T-helper 22 cell (primary cell): Measurements from ENCODE around the gene MLH3.
A peak's percentile ranks its signal among the peaks of the same experiment; 100 is the strongest.
"Not testable (repeated sequence)": the region's sequence is repeated elsewhere in the genome, so short reads cannot be mapped to it uniquely, and the experiment has no call there.

Experiments used
- DNase-seq: peaks from one replicate; pipeline ENCODE4 v3.0.0-alpha.2; 2020; ENCODE audit warnings: low read depth

The MLH3 gene

DNA sequence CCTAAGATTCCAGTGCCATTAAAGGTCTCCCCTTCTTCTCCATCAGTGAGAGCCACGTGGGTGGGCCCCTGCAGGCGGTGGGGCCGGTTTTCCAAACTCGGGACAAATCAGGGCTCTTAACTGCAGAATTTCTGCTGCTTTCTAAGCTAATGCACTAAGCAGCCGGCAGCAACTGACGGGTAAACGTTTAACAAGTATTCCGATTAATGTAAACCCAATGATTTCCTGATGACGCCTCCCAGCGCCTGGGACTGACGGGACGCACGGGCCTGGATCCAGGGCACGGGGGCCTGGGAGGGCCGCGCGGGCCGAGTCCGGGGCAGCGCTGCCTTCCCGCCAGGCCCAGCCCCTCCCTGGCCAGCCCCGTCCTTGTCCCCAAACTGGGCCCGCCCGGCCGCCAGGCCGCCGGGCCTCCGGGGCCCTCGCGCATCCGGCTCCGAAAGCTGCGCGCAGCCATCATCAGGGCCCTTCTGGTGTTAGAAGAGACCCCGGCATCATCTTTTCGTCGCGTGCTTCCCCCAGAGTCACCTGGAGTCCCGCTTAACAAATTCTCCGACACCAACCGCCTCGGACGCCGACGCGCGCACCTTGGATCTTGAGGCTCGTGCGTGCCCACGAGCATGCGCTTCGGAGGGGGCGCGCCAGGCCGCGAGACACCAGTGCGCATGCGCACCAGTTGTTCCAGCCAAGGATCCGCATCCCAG, at the start of gene MLH3:
TSS of gene MLH3 (minus strand) at position 616 of the 704 bp plus-strand sequence. CDS start 1,812 bp downstream, outside the sequence.
- peak; percentile 65 for DNase-seq

DNA sequence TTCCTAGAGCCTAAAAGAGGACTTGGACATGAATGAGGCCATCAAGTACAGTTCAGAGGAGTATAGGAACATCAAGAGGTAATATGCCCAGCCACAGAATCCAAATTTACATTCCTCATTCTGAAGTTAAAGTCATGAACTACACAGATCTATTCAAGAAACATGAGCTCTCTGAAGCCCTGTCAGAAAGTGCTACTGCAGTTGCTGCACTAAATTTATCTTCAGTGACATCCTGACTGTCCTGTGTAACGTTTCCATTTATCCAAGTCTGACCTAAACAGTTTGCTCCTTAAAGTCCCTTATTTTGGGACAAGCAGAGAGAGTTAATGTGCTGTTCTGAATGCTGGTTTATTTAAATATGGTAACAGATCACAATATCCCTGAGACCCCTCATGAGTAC, 47.4 kb upstream of the MLH3 start:
- no peak for DNase-seq

DNA sequence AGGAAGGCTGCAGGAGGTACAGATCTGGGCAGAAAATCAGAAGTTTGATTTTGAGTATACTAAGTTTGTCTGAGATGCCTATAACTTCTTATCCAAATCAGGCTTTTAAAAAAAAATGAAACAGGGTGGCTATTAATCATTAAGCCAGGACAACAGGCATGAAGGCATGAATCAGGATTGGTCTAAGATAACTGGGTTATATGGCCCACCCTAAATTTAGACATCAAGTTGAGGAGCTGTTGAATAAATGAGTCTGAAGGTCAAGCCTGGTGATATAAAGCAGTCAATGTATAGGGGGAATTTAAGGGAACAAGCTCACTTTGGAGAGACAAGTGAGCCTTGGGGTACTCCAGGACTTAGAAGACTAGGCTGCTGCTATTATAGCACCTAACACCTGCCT, 46.9 kb upstream of the MLH3 start:
- DNase-seq, result no peak

DNA sequence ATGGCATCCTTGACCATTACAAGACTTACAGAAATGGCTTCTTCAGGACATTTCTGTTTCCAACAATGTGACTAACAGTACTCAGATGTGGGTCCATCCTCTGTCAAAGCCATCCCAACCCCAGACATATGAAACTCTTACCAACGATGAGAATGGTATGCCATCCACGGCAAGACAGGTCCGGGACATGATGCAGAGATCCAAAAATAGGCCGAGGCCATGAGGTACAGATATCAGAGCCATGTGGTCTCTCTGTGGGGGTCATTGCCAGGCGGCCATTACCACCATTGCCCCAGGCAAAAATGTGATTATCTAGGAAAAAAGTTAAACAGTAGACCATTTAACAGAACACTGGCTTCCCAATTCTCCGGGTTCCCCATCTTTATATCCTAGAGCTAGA, 45.7 kb upstream of the MLH3 start:
- DNase-seq, result no peak

DNA sequence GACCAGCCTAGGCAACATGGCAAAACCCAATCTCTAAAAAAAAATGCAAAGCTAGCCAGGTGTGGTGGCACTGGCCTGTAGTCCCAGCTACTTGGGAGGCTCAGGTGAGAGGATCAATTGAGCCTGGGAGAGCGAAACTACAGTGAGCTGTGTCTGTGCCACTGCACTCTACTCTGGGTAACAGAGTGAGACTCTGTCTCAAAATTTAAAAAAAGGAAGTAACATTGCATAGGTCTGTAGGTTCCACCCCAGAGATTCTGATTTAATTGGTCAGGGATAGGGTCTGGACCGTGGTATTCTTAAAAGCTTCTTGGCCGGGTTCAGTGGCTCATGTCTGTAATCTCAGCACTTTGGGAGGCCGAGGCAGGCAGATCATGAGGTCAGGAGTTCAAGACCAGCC, 44.4 kb upstream of the MLH3 start:
- DNase-seq, result no peak

DNA sequence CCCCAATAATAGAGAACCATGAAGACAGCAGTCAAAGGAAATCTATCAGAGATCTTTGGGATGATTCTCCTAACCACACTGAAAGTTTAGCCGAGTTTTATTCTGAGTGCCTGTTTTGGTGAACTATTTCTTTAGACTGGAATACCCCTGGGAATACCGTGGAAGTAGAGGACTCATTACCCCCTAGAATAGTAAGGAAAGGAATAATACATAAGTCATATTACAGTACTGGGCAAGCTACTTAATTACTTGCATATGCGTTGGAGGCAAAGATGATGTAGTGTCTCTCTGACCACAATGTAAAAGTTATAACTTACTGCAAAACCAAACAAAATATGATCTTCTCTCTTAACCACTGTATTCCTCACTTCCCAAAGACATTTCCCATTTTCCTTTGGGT, 43.6 kb upstream of the MLH3 start:
- no peak for DNase-seq

DNA sequence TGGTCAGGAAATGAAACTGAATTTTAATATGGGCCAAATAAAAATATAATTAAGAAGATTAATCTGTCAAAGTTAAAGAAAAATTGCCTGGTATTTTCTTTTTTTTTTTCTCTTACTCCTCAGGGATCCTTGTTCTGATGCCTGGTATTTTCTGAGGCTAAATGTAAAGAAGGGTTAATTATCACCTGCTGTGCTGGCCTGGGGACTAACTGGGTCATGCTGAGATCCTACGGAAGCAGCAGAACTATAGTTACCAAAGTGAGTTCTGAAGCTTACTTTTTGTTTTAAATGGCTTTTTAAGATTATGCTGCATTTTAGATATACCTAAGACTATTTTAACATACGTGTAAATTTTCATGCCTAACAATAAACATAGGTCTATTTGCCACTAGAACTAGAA, 41.4 kb upstream of the MLH3 start:
- no peak for DNase-seq

DNA sequence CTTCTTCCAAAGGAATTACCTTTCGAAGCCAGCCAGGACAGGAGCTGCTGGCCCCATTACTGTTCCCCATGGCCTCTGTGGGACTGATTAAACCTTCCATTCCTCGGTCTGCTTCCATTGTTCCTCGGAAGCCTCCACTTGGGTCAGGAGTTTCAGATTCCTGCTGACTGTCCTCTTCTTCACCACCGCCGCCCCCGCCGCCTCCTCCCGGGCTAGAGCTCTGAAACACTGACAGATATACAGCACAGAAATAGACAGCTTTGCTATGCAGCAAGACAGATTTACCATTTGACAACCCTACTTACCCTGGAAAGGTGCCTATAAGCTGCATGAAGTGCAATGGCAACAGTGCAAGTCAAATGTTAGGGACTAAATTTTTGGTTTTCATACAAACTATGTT, 40.0 kb upstream of the MLH3 start:
- DNase-seq, result no peak

DNA sequence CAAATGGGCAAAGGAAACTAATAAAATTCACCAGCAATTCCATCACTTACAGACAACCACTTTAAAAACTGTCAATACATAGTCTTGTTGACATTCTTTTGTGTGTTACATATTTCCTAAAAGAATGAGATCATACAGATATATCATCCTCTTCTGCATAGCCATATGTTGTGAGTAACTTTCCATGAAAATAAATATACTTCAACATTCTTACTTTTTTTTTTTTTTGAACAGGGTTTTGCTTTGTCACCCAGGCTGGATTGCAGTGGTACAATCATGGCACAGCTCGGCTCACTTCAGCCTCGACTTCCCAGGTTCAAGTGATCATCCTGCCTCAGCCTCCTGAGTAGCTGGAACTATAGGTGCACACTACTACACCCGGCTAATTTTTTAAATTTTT, 39.1 kb upstream of the MLH3 start:
- DNase-seq, result no peak

DNA sequence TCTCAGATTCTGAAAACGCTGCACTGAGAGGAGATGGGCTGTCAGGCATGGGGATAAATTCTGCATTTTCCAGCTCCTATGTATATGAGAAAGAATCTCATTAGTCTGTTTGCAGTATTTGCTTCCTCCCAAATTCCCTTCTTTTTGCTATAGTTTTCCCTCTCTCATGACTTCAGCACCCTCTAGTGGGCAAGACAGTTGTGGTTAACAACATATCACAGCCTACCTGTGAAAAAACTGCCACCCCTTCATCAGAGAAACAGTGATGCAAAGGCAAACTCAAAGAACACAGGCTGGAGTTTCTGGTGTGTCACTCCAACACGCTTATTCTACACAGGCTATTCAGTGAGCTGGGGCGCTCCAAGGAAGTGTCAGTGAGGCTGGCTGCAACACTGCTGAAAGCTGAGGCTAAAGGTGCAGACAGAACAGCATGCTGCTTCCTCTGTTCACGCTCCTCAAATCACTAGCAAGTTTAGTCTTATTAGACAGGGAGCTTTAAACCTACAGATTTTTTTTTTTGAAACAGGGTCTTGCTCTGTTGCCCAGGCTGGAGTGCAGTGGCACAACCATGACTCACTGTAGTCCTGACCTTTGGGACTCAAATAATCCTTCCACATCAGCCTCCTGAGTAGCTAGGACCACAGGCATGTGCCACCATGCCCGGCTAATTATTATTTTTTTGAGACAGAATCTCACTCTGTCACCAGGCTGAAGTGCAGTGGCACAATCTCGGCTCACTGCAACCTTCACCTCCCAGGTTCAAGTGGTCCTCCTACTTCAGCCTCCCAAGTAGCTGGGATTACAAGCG, 37.5 kb upstream of the MLH3 start:
- DNase-seq, result peak; percentile 2

DNA sequence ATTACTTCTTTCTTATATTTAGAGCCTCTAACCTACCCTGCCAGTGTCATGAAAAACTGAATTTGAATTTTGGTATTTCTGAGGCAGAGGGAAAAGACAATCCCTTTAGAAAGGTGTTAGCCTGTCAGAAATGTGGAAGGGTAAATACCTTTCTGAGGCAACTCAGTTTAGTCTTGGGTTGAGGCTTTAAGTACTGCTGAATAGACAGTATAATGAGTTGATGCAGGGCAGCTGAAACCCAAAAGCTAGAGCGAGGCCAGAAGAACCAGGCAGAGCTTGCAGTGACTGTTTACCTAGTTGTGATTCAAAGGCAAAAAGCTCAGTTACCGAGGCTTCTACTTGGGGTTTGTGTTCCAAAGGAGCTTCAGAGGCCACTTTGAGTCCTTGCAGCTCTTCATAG, 36.9 kb upstream of the MLH3 start:
- DNase-seq, result no peak

DNA sequence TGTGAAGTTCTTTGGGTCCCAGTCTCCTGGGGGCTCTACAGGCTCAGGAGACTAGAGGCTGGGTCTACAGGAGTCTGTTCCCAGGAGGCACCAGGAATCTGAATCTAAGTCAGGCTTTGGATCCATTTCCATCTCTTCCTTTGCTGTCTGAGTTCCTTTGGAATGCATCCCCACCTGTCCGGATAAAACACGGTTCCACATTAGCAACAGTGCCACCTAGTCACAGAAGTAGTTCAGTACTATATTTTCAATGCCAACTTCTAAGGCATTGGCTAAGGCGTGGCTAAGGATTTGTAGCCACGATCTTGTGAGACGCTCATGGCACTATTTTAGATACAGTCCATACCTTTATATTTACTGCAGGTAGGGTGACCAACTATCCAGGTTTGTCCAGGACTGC, 33.2 kb upstream of the MLH3 start:
- DNase-seq, result no peak

DNA sequence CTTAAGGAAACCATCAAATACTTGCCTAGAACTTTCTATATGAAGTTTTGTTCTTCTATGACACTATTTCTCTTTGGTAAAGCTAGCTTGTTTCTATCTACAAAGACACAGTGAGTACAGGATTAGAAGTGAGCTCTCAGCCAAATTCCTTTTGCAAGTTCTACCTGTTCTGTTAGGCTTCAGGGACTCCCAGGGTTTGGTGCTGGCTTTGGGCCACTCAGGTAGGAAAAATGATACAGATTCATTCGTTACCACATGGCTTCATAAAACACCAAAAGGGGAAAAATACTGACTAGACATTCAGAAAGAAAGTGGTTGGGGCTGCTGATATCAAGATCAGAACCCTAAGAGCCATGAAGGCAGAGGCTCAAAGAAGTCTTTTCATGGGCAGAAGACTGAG, 32.0 kb upstream of the MLH3 start:
- DNase-seq, result no peak

DNA sequence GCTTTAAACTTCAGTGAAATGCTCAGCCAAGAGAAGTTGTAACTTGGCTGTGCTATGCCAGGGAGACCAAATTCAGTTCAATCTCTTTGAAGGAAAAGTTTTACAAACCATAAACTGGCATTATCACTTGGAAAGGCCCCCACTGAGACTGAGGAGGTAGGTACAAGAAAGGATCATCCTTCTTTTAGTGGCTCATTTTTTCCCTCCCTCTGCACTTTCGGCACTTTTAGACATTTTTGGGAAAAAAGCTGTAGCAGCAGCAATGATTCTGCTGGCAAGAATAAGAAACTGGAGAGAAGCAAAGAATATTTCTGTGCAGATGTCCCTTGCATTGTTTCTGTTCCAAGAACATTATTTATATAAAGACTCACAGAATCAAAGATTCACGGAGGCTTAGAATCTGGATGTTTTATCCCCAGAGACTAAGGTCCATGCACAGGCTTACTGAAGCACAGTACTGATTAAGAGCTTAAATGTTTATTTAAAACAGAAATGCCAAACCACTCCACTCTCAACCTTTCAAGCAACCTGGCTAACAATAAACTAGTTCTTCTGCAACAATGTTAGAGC, 30.5 kb upstream of the MLH3 start:
- DNase-seq, result no peak

DNA sequence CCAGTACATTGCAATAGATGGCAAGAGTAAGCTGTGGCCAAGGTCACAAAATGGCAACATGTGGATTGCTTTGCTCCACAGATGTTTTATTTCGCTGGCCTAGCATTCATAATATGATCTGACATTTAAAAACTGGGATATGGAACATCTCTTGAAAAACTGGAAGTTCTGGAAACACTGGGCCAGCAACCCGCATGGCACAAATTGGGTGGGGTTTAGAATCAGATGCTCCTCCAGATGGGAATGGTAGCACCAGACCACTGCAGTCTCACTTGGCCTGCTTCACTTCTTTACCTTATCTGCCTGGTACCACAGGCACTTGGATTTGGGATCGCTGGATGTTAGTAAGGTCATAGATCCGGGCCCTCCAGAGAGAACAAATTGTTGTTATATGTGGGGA, 28.3 kb upstream of the MLH3 start:
- no peak for DNase-seq

DNA sequence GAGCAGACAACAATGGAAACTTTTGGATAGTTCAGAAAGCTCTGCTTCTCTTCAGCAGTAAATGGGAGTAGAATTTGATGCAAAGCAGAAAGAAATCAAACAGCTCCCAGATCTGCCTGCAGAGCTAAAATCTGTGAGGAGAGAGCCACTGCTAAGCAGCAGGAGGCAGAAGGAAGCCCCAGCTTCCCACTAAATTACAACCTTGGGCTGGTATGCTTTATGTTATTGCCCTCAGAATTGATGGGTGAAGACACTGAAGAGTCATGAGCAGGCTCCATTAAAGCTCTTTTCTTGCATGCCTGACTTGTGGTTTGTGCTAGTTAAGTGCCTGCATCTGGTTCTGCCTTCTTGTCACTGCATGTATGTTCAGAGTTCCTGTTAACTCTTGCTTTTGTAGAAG, 26.5 kb upstream of the MLH3 start:
- DNase-seq, result no peak

DNA sequence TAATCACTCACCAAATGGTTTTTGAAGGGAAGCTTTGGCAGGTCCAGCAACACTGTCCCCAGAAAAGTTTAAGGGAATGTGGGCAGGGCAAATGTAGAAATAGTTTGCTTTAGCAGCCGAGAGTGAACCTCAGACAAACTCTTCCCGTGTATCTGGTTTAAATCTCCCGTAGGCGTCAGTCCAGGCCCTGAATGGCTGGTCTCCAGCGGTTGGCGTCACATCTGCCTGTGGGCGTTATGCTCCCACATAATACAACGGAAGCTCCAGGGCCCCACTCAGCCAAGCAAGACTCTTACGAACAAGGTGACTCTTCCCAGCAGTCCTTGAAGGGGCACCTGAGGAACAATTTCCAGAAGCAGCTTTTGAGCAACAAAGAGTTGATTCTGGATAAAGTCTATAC, 19.1 kb upstream of the MLH3 start:
- no peak for DNase-seq

DNA sequence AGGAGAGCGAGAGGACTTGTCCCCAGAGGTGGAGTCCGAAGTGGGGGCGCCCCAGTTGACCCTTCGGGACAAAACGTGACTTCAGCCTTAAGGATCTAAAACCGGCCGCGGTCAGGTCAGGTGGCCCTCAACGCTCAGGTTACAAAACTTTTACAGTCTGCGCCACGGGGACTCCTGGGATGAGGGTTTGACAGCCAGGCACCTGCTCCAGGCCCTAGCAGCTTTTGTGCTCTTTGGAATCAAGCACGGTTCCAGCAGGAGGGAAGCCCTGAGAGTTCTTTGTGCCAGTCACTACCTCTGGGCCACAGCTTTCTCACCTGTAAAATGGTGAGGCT, 18.5 kb upstream of the MLH3 start:
- no peak for DNase-seq

DNA sequence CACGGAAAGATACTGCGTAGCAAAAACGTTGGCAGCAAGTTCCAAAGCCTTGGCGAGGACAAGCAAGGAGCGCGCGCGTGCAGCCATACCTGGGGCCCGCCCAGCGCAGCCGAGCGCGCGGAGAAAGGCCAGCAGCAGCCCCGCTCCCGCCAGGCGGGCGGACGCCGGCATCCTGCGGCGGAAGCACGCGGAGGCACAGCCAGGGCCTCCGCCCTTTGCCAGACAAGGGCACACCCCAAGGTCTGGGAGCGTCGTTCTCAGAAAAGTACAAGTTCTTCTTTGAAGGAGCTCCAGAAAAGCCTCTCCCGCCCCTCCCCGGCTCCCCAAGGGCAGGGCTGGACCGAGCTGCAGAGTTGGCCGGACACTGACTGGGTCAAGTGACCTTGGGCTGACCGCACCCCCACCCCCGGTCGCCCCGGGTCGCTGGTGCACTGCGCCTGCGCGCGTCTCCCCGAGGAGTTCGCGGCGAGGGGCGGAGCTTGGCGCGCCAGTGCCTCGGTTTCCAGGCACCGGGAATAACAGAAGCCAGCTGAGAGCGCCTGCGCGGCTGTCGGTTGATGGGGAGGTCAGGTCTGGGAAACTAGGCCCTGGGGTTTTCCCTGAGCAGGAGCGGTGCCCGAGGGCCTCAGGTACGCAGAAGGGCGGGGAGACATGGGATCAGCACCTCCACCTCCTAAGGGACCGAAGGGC, 18.0 kb upstream of the MLH3 start, which contains the start of gene ZC2HC1C:
TSS of gene ZC2HC1C (plus strand) at position 521 of the 690 bp plus-strand sequence. CDS start 933 bp downstream, outside the sequence.
- DNase-seq, result peak; percentile 12

DNA sequence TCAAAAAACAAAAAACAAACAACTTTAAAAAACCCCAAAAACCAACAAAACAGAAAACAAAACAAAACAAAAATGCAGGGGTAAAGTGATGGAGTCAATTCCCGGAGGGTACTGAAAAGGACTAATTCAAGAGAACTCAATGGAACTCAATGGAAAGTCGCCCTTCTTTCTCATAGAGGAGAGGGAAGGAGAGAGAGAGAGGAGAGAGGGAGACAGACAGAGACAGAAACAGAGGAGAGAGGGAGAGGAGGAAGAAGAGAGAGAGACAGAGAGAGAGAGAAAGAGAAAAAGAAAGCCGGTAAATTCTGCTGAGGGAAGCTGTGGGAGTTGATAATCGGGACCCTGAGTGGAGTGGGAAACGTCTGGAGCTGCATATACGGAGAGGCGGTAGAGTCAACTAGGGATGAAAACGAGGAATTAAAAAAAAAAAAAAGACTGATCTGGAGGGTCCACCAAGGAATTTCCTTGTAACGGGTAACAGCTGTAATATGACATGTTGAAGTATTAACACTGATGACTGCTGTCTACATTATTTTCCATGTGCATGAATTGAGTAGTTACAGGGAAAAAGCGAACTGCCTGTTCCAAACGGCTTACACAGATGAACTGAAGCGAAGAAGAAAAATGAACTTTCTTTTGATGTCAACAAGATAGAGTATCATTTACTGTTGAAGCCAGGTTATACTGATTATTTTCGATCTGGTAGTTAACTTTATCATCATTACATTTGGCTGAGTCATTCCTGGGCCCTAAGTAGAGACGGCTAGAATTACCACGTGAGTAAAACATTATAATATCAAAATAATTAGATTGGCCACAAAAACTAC, 17.2 kb upstream of the MLH3 start:
- DNase-seq, result no peak

DNA sequence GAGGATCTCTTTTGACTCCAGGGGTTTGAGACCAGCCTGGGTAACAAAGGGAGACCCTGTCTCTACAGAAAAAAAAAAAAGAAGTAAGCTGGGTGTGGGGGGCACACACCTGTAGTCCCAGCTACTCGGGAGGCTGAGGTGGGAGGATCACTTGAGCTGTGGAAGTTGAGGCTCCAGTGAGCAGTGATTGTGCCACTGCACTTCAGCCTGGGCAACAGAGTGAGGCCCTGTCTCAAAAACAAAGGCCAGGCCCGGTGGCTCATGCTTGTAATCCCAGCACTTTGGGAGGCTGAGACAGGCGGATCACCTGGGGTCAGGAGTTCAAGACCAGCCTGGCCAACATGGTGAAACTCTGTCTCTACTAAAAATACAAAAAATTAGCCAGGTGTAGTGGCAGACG, 16.5 kb upstream of the MLH3 start:
- DNase-seq, result not testable (repeated sequence)

DNA sequence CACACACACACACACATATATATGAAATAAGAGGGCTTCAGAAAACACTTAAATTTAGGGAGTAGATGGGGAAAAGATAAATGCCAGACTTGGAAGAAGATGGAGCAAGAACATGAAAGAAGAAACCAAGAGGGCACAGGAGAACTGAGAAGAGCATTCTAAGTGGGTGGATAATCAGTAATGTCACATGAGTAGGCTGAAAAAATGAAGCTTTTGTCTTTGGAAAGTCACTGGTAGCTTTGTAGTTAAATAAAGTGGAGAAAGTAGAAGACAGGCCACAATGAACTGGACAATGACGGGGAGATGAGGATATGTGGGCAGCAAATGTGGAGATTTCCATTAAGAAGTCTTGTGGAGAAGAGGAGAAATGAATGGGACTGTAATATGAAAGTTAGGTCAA, 15.9 kb upstream of the MLH3 start:
- no peak for DNase-seq
